Aorta (tissue), 5 donors: ENCODE data around the gene NFKBIB. TPM values are rescaled to one million over a fixed set of nuclear protein-coding genes. Genes with fewer than 3 reads are reported as not detected.
A peak's percentile ranks its signal among the peaks of the same experiment; 100 is the strongest.

Experiments
- ATAC-seq: fragments of 200-7000 bp; cut with Tn5 transposase; one replicate; pipeline ENCODE4 v1.9.1; 2022; ENCODE audit warnings: moderate library complexity; ENCODE audit not compliant: low FRiP score
- DNase-seq, 2 donors: peaks; one replicate each; pipeline ENCODE4 v3.0.0-alpha.2; 2020
- H3K27ac ChIP-seq, 2 donors: one replicate each; pipeline ENCODE4 v1.5.1; 2013; ENCODE audit warnings: low read length in 2 of 2, mild to moderate bottlenecking in 2 of 2, moderate library complexity in 2 of 2, control low read depth in 1 of 2, inconsistent platforms in 1 of 2, low read depth in 1 of 2
- H3K27me3 ChIP-seq, 2 donors: one replicate each; pipeline ENCODE4 v1.6.1; 2013; ENCODE audit warnings: control low read depth in 1 of 2, low read length in 1 of 2, mild to moderate bottlenecking in 1 of 2, moderate library complexity in 1 of 2; ENCODE audit not compliant: insufficient read depth in 2 of 2, control insufficient read depth in 1 of 2
- H3K36me3 ChIP-seq, 2 donors: one replicate each; pipeline ENCODE4 v1.6.1; 2013; ENCODE audit warnings: control low read depth in 1 of 2, low read length in 1 of 2, mild to moderate bottlenecking in 1 of 2; ENCODE audit not compliant: insufficient read depth in 2 of 2, control insufficient read depth in 1 of 2
- H3K4me1 ChIP-seq, 2 donors: one replicate each; pipeline ENCODE4 v1.6.1; 2013; ENCODE audit warnings: low read length in 2 of 2, control low read depth in 1 of 2, mild to moderate bottlenecking in 1 of 2, moderate library complexity in 1 of 2; ENCODE audit not compliant: insufficient read depth in 2 of 2, control insufficient read depth in 1 of 2
- H3K4me3 ChIP-seq, 2 donors: one replicate each; pipeline ENCODE4 v1.5.1; 2013; ENCODE audit warnings: low read length in 2 of 2, control low read depth in 1 of 2, mild to moderate bottlenecking in 1 of 2
- H3K9me3 ChIP-seq: one replicate; pipeline ENCODE4 v1.6.1; 2013; ENCODE audit warnings: mild to moderate bottlenecking, low read length; ENCODE audit not compliant: control insufficient read depth
- WGBS, 2 donors: extraction: QIAGEN DNeasy Blood & Tissue Kit; methylation state at CpG; one replicate each; pipeline ENCODE4 v1.1.7; 2013; 5-methylcytosine and 5-hydroxymethylcytosine counted together
- intact Hi-C, 2 donors: fragments of 100-400 bp; cut with DNase I; formaldehyde crosslinking; loops; one replicate each; pipeline versions ENCODE4 v1.14.2 to v1.15.0; 2022
- polyA plus RNA-seq, 2 donors: library from polyadenylated mRNA; stranded (reverse); fragments of 200-250 nt; gene quantifications; one replicate each; pipeline ENCODE4 v1.2.3, GENCODE V29; 2013
- total RNA-seq, 2 donors: library from RNA; stranded (reverse); fragmentation: NEBNext Ultra II Directional; extraction: Animal tissue kit (Norgen Biotek cat#: 25700); gene quantifications; one replicate each; pipeline ENCODE4 v1.2.1, GENCODE V29; 2021
- donor health status: healthy with polysubstance abuse.
- donor health status: Bipolar disorder and iron deficiency.
- donor health status: DM: no; HTN: no; CAD: no.
- donor health status: DM: no; HTN: no; CAD: no.
- donor health status: DM: yes; HTN: yes; CAD: no.

The NFKBIB gene
- total and polyA plus RNA-seq, 4 donors, result 16.0 to 30.1 (median 24.0) TPM

DNA sequence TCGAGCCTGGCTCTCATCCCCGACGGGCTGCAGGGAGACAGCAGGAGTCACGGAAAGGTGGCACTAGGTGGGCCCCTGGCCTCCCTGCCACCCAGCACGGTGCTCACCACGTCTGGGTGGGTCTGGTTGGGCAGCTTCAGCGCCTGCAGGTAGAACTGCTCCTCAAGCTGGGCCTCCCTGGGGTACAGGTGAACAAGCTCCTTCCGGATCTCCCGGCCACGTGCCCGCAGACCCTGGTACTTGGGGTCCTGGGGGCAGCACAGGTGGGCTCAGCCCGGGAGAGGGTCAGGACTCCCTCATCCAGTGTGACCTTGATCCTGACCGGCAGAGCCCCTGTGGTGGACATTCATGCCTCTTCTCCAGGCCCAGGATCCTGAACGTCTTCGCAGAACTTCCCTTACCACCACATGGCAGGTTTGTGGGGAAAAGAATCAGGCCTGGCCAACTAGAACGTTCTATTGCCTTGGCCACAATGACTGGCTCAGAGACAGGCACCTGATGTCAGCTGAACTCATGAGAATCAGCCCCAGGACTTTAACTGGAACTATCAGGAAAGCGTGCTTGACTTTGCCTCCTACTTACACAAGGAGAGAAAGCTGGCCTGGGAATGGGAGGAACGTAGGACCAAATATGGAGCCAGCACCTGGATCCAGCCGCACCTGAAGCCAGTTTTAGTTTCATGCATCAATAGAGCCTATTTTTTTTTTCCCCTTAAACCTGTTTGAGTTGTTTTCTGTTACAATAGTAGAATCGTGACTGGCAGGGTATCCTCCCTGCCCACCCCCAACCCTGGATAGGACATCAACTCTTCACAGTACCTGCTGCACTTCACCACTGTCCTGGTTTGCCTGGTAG is 21.9 kb downstream of the NFKBIB start:
- Histone ChIP-seq H3K27me3 (no peaks in the 10 kb centered on the region), H3K27ac (no peak overlapping the region), H3K4me1 (no peaks in the 10 kb centered on the region), H3K4me3 (no peak overlapping the region), H3K36me3 (peaks cover 0 to 2% of the 10 kb centered on the region in 2 donors), H3K9me3 (no peaks in the 10 kb centered on the region)
- WGBS, 2 donors, result 93 to 94% methylated on average over 20 of the region's 20 CpGs
- intact Hi-C loops, result loop anchor here in 1 of 2 donors (10.0 kb wide), 1 partner anchor 287 kb away; no protein-coding TSS in a partner anchor
- ATAC-seq, result no peak
- DNase-seq, result peak in 1 of 2 donors; percentile 62

DNA sequence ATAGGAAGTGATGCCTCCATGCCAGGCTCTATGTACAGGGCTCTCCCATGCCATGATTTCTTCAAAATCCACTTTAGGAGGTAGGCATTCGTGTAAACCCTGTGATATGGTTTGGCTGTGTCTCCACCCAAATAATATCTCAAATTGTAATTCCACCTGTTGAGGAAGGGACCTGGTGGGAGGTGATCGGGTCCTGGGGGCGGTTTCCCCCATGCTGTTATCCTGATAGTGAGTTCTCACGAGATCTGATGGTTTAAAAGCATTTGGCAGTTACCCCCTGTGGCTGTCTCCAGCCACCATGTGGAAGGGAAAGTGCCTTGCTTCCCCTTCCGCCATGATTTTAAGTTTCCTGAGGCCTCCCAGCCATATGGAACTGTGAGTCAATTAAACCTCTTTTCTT is 22.7 kb downstream of the NFKBIB start:
- Histone ChIP-seq H3K27me3 (no peaks in the 10 kb centered on the region), H3K4me1 (no peaks in the 10 kb centered on the region), H3K27ac (no peak overlapping the region), H3K9me3 (no peaks in the 10 kb centered on the region), H3K4me3 (no peak overlapping the region), H3K36me3 (peaks cover 0 to 2% of the 10 kb centered on the region in 2 donors)
- ATAC-seq, result no peak
- intact Hi-C loops, result loop anchor here in 1 of 2 donors (10.0 kb wide), 1 partner anchor 288 kb away; no protein-coding TSS in a partner anchor
- WGBS, 2 donors, result 92 to 94% methylated on average over 5 of the region's 5 CpGs
- DNase-seq, result peak in 1 of 2 donors; percentile 19

- Histone ChIP-seq H3K9me3 (no peaks in the 10 kb centered on the region), H3K4me1 (no peaks in the 10 kb centered on the region), H3K36me3 (peaks cover 0 to 2% of the 10 kb centered on the region in 2 donors), H3K27ac (no peak overlapping the region), H3K4me3 (no peak overlapping the region), H3K27me3 (no peaks in the 10 kb centered on the region)
- intact Hi-C loops, result loop anchor here in 1 of 2 donors (10.0 kb wide), 1 partner anchor 290 kb away; no protein-coding TSS in a partner anchor
- DNase-seq (peak in 1 of 2 donors; percentile 31), ATAC-seq (no peak)
- WGBS, 2 donors, result 95% methylated on average over 7 of the region's 7 CpGs
These were observed 24.6 kb downstream of the NFKBIB start for GRCh38 chr19:38924388-38924787.

GRCh38 chr19:38928391-38929001 is 28.7 kb downstream of the NFKBIB start:
- ATAC-seq, result no peak
- no peaks in the 10 kb centered on the region for H3K27me3 ChIP-seq
- peaks cover 0 to 2% of the 10 kb centered on the region in 2 donors for H3K36me3 ChIP-seq
- DNase-seq, result no peak
- H3K9me3 ChIP-seq, result no peaks in the 10 kb centered on the region
- 87 to 88% methylated on average over 4 of the region's 4 CpGs for WGBS, 2 donors
- no peak overlapping the region for H3K27ac ChIP-seq
- no peak overlapping the region for H3K4me3 ChIP-seq
- no peaks in the 10 kb centered on the region for H3K4me1 ChIP-seq
- intact Hi-C loops, result loop anchor here (2.0 to 10.0 kb wide), 2 partner anchors 28 to 294 kb away; no protein-coding TSS in a partner anchor

DNA sequence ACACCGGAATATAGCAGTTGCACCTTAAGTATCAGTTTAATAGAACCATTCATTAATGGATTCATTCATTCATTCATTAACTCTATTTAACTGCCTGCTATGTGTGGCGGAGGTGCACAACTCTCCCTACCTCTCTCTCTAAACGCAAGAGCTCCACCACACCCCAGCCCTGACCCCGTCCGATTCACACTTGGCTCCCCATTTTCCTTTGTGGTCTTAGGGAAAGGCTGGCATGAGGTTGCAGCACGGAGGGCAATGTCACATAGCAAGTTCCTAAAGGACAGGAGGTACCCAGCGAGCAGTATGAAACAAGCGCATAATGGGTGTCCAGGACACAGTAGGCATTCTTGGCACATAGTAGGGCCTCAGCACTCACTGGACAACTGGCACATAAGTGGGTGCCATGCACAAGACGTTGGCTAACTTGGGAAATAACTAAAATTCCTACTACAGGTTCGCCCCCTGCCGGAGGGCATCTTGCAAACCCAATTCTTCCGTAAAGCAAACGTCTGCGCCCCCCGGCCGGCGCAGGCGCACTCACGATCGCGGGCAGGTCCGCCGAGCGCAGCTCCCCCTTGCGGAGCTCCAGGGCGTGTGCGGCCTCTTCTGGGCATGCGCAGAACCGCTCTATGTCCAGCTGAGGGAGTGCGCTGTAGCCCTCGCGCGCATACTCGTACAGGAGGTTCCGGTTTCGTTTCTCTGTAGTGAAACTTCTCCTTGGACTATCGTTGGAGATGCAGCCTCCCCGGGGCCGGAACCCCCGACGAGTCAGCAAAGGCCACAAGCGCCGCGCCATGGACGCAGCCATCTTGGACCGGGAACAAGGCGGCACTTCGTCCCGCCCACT is 30.4 kb downstream of the NFKBIB start, which contains the start of gene SARS2:
Gene SARS2, minus strand, starts transcription at position 835 of the 847 bp plus-strand sequence. Its CDS starts 27 bp downstream, at position 808.
- WGBS, 2 donors, result 3 to 5% methylated on average over 43 to 49 of the region's 49 CpGs

GRCh38 chr19:38930776-38931520 is 31.2 kb downstream of the NFKBIB start, which contains the start of gene MRPS12:
MRPS12 (plus strand) TSS chr19:38930944; CDS start chr19:38931295, 351 bp downstream.
- no peaks in the 10 kb centered on the region for H3K9me3 ChIP-seq
- WGBS, 2 donors, result 0% methylated on average over 40 of the region's 40 CpGs
- H3K4me3 ChIP-seq, result peak within 1 kb of the TSS; percentile 58 to 92
- H3K4me1 ChIP-seq, result no peaks in the 10 kb centered on the region
- no peaks in the 10 kb centered on the region for H3K27me3 ChIP-seq
- H3K27ac ChIP-seq, result peak within 1 kb of the TSS in 1 of 2 donors; percentile 69
- peak; percentile 99 for DNase-seq
- peak; percentile 98 for ATAC-seq
- no peaks in the 10 kb centered on the region for H3K36me3 ChIP-seq
- intact Hi-C loops, result loop anchor here (1.0 to 10.0 kb wide), 2 partner anchors 386 to 387 kb away; no protein-coding TSS in a partner anchor

More for the DNA sequence above, 30.4 kb downstream of the NFKBIB start, which contains the start of gene SARS2:
- ATAC-seq (peak; percentile 97), DNase-seq (peak; percentile 94 to 97)
- Histone ChIP-seq H3K27me3 (no peaks in the 10 kb centered on the region), H3K4me3 (peak within 1 kb of the TSS; percentile 58 to 92), H3K9me3 (no peaks in the 10 kb centered on the region), H3K27ac (peak within 1 kb of the TSS in 1 of 2 donors; percentile 69), H3K4me1 (no peaks in the 10 kb centered on the region), H3K36me3 (no peaks in the 10 kb centered on the region)
- intact Hi-C loops, result loop anchor here (1.0 to 10.0 kb wide), 4 partner anchors 29 to 386 kb away; no protein-coding TSS in a partner anchor

GRCh38 chr19:38931521-38931793 is 31.7 kb downstream of the NFKBIB start:
- intact Hi-C loops, result loop anchor here in 1 of 2 donors (10.0 kb wide), 1 partner anchor 387 kb away; no protein-coding TSS in a partner anchor
- ATAC-seq (no peak), DNase-seq (no peak)
- Histone ChIP-seq H3K27me3 (no peaks in the 10 kb centered on the region), H3K36me3 (no peaks in the 10 kb centered on the region), H3K4me1 (no peaks in the 10 kb centered on the region), H3K9me3 (no peaks in the 10 kb centered on the region), H3K27ac (no peak overlapping the region), H3K4me3 (peak overlapping the region in 1 of 2 donors; percentile 92)
- 23 to 27% methylated on average over 8 of the region's 8 CpGs for WGBS, 2 donors
